Left ventricle myocardium inferior (tissue), 1 donor: ENCODE data around the gene NDUFAF2. TPM values are rescaled to one million over a fixed set of nuclear protein-coding genes. Genes with fewer than 3 reads are reported as not detected.

Experiments
- DNase-seq: peaks from one replicate; pipeline ENCODE4 v3.0.0-alpha.2; 2020
- H3K27ac ChIP-seq: fragments of 200-600 bp; replicated peaks from 2 replicates; pipeline ENCODE4 v1.8.0; 2021
- H3K27me3 ChIP-seq: fragments of 200-600 bp; 2 replicates; pipeline ENCODE4 v1.8.0; 2021; ENCODE audit warnings: low read depth
- H3K36me3 ChIP-seq: fragments of 200-600 bp; 2 replicates; pipeline ENCODE4 v1.8.0; 2021
- H3K4me1 ChIP-seq: fragments of 200-600 bp; 2 replicates; pipeline ENCODE4 v1.8.0; 2021
- H3K4me3 ChIP-seq: fragments of 200-600 bp; 2 replicates; pipeline ENCODE4 v1.8.0; 2021; ENCODE audit warnings: mild to moderate bottlenecking, moderate library complexity
- H3K9me3 ChIP-seq: fragments of 200-600 bp; replicated peaks from 2 replicates; pipeline ENCODE4 v1.8.0; 2021
- intact Hi-C: fragments of 100-400 bp; cut with micrococcal nuclease; formaldehyde crosslinking; loops from one replicate; pipeline ENCODE4 v1.11.0; 2022
- total RNA-seq: library from RNA; stranded (reverse); fragmentation: NEBNext Ultra II Directional; extraction: Animal tissue kit (Norgen Biotek cat#: 25700); gene quantifications from one replicate; pipeline ENCODE4 v1.2.1, GENCODE V29; 2021
- TF ChIP-seq, protein P1 (sequence below): fragments of 200-600 bp; IDR thresholded peaks from 2 replicates; pipeline ENCODE4 v1.8.0; 2021; ENCODE audit warnings: antibody characterized with exemption, mild to moderate bottlenecking, borderline replicate concordance
- donor health status: DM: no; HTN: yes; CAD: no; lungs with severe emphysema.

Gene NDUFAF2
- total RNA-seq, 1 donor from 2014 or later = 37.6 TPM

- Histone ChIP-seq H3K27ac (no peak overlapping the region), H3K27me3 (no peaks in the 10 kb centered on the region), H3K4me3 (no peak overlapping the region), H3K36me3 (no peaks in the 10 kb centered on the region), H3K9me3 (peaks cover 8% of the 10 kb centered on the region), H3K4me1 (no peaks in the 10 kb centered on the region)
- intact Hi-C loops = loop anchor here (10.0 kb wide), 1 partner anchor 595 kb away; no protein-coding TSS in a partner anchor
- no peak for DNase-seq
- TF ChIP-seq, protein P1, sequence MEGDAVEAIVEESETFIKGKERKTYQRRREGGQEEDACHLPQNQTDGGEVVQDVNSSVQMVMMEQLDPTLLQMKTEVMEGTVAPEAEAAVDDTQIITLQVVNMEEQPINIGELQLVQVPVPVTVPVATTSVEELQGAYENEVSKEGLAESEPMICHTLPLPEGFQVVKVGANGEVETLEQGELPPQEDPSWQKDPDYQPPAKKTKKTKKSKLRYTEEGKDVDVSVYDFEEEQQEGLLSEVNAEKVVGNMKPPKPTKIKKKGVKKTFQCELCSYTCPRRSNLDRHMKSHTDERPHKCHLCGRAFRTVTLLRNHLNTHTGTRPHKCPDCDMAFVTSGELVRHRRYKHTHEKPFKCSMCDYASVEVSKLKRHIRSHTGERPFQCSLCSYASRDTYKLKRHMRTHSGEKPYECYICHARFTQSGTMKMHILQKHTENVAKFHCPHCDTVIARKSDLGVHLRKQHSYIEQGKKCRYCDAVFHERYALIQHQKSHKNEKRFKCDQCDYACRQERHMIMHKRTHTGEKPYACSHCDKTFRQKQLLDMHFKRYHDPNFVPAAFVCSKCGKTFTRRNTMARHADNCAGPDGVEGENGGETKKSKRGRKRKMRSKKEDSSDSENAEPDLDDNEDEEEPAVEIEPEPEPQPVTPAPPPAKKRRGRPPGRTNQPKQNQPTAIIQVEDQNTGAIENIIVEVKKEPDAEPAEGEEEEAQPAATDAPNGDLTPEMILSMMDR = no peak
Observed at GRCh38 chr5:61059499-61059898, 114.5 kb downstream of the NDUFAF2 start.

DNA sequence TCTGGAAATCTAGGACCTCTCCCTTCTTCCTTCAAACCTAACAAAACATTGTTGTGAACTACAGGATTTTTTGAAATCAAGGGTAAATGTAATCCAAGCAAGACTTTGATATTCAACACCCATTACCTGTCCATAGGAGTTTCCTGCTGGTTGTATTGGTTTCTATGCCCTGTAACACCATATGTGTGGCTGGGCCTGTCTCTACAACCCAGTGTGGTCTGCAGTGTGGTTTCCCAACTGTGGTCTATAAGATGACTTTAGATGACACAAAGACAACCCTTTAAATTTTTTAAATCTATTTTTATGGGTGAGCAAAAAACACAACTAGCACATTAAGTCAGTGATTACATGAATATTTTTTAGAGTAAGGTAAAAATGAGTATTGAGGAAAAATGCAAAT lies 124.1 kb downstream of the NDUFAF2 start:
- DNase-seq = no peak
- no peaks in the 10 kb centered on the region for H3K27me3 ChIP-seq
- no peak overlapping the region for H3K4me3 ChIP-seq
- H3K27ac ChIP-seq = no peak overlapping the region
- TF ChIP-seq, protein P1 = no peak
- H3K9me3 ChIP-seq = peaks cover 20% of the 10 kb centered on the region
- H3K4me1 ChIP-seq = no peaks in the 10 kb centered on the region
- peaks cover 6% of the 10 kb centered on the region for H3K36me3 ChIP-seq
- intact Hi-C loops = no loop called here

DNA sequence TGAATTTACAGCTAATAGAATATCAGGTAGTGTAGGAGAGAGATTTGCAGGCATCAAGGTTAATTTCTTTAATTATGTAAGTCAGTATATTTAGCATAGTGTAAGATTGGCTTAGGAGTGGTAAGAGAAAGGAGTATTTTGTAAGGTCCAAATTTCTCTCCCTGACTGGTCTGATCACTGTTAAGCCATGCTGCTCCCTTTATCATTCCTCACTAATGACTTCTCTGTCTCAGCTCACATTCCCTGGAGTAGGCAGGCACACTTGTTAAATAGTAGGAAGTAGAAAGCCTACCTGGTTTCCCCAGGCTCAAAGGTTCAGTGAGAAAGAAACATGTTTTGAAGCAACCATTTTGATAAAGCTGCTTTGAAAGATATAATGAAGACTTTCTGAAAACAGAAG lies 126.5 kb downstream of the NDUFAF2 start:
- H3K4me1 ChIP-seq = no peaks in the 10 kb centered on the region
- TF ChIP-seq, protein P1 = no peak
- no peak for DNase-seq
- H3K4me3 ChIP-seq = no peak overlapping the region
- no peak overlapping the region for H3K27ac ChIP-seq
- no peaks in the 10 kb centered on the region for H3K27me3 ChIP-seq
- intact Hi-C loops = no loop called here
- H3K9me3 ChIP-seq = peaks cover 6% of the 10 kb centered on the region
- H3K36me3 ChIP-seq = peaks cover 13% of the 10 kb centered on the region

- H3K4me1 ChIP-seq = no peaks in the 10 kb centered on the region
- H3K4me3 ChIP-seq = no peak overlapping the region
- H3K9me3 ChIP-seq = no peaks in the 10 kb centered on the region
- H3K36me3 ChIP-seq = peaks cover 13% of the 10 kb centered on the region
- TF ChIP-seq, protein P1 = no peak
- DNase-seq = no peak
- no peaks in the 10 kb centered on the region for H3K27me3 ChIP-seq
- H3K27ac ChIP-seq = no peak overlapping the region
- intact Hi-C loops = no loop called here
Observed at GRCh38 chr5:61076626-61077025, 131.6 kb downstream of the NDUFAF2 start.

GRCh38 chr5:61081741-61082140 lies 136.7 kb downstream of the NDUFAF2 start:
- no peaks in the 10 kb centered on the region for H3K27me3 ChIP-seq
- H3K4me3 ChIP-seq = no peak overlapping the region
- H3K27ac ChIP-seq = no peak overlapping the region
- intact Hi-C loops = no loop called here
- TF ChIP-seq, protein P1 = no peak
- H3K4me1 ChIP-seq = no peaks in the 10 kb centered on the region
- no peak for DNase-seq
- H3K36me3 ChIP-seq = no peaks in the 10 kb centered on the region
- no peaks in the 10 kb centered on the region for H3K9me3 ChIP-seq
